HG02884 (cell line): ENCODE results near the gene GPSM3.
"Not testable (repeated sequence)": the region's sequence is repeated elsewhere in the genome, so short reads cannot be mapped to it uniquely, and the experiment has no call there.

Experiments
- ATAC-seq: cut with Tn5 transposase; IDR thresholded peaks from one replicate; pipeline ENCODE4 v1.9.1; 2021; ENCODE audit warnings: mild to moderate bottlenecking, moderate library complexity; ENCODE audit not compliant: unreplicated experiment

The GPSM3 gene

GRCh38 chr6:32152769-32153563 lies 39.5 kb downstream of the GPSM3 start:
- no peak for ATAC-seq

GRCh38 chr6:32151863-32152768 lies 40.3 kb downstream of the GPSM3 start, which contains the start of gene PRRT1:
TSS of gene PRRT1 (minus strand) at chr6:32151939. CDS start at chr6:32151827, 112 bp downstream.
- ATAC-seq = no peak

GRCh38 chr6:32151181-32151862 lies 41.1 kb downstream of the GPSM3 start:
- ATAC-seq = no peak

- no peak for ATAC-seq
Measured at GRCh38 chr6:32149932-32150870, 42.2 kb downstream of the GPSM3 start.

- ATAC-seq = no peak
Measured at GRCh38 chr6:32149092-32149755, 43.2 kb downstream of the GPSM3 start.

- ATAC-seq = no peak
Measured at GRCh38 chr6:32148289-32149091, 44.0 kb downstream of the GPSM3 start.

- ATAC-seq = no peak
Measured at GRCh38 chr6:32147401-32148132, 44.9 kb downstream of the GPSM3 start.

GRCh38 chr6:32146687-32147086 lies 45.8 kb downstream of the GPSM3 start:
- no peak for ATAC-seq

- no peak for ATAC-seq
Measured at GRCh38 chr6:32146287-32146686, 46.2 kb downstream of the GPSM3 start.

- ATAC-seq = not testable (repeated sequence)
Measured at GRCh38 chr6:32144238-32144637, 48.2 kb downstream of the GPSM3 start.
